GM12864 (cell line): ENCODE measurements around the gene OPRM1.
"Not testable (repeated sequence)": the region's sequence is repeated elsewhere in the genome, so short reads cannot be mapped to it uniquely, and the experiment has no call there.

ENCODE experiments used
- DNase-seq: peaks from one replicate; pipeline ENCODE4 v3.0.0-alpha.2; 2011; ENCODE audit warnings: low read depth
- H3K4me3 ChIP-seq: 2 replicates; pipeline ENCODE4 v1.5.1; 2011; ENCODE audit warnings: mild to moderate bottlenecking, low read depth, low read length, control low read depth
- CTCF ChIP-seq: IDR thresholded peaks from 2 replicates; pipeline ENCODE4 v1.5.1; 2011; ENCODE audit warnings: low read depth, mild to moderate bottlenecking, moderate library complexity, low read length, control low read depth, inconsistent platforms; ENCODE audit errors: missing control alignments

The OPRM1 gene

GRCh38 chr6:154057098-154057497 is 18.1 kb downstream of the OPRM1 start:
- no peak for DNase-seq
- H3K4me3 ChIP-seq = no peak overlapping the region
- TF ChIP-seq CTCF = no peak

- no peak for DNase-seq
- no peak overlapping the region for H3K4me3 ChIP-seq
- TF ChIP-seq CTCF = no peak
Observed at GRCh38 chr6:154058963-154059680, 20.1 kb downstream of the OPRM1 start.

GRCh38 chr6:154060076-154060475 is 21.0 kb downstream of the OPRM1 start:
- TF ChIP-seq CTCF = no peak
- H3K4me3 ChIP-seq = no peak overlapping the region
- no peak for DNase-seq

- no peak for DNase-seq
- TF ChIP-seq CTCF = no peak
- no peak overlapping the region for H3K4me3 ChIP-seq
Observed at GRCh38 chr6:154070041-154070440, 31.0 kb downstream of the OPRM1 start.

- no peak for DNase-seq
- TF ChIP-seq CTCF = no peak
- no peak overlapping the region for H3K4me3 ChIP-seq
Observed at GRCh38 chr6:154070657-154071056, 31.6 kb downstream of the OPRM1 start.

- no peak overlapping the region for H3K4me3 ChIP-seq
- TF ChIP-seq CTCF = no peak
- no peak for DNase-seq
Observed at GRCh38 chr6:154071236-154071635, 32.2 kb downstream of the OPRM1 start.

GRCh38 chr6:154071711-154072110 is 32.7 kb downstream of the OPRM1 start:
- no peak for DNase-seq
- H3K4me3 ChIP-seq = no peak overlapping the region
- no peak for TF ChIP-seq CTCF

GRCh38 chr6:154078596-154078995 is 39.6 kb downstream of the OPRM1 start:
- not testable (repeated sequence) for DNase-seq

More at GRCh38 chr6:154078596-154078995, 39.6 kb downstream of the OPRM1 start:
- not testable (repeated sequence) for H3K4me3 ChIP-seq
